Measurements from ENCODE around the gene RAMP3.
"Not testable (repeated sequence)": the region's sequence is repeated elsewhere in the genome, so short reads cannot be mapped to it uniquely, and the experiment has no call there.

RAMP3 gene

DNA sequence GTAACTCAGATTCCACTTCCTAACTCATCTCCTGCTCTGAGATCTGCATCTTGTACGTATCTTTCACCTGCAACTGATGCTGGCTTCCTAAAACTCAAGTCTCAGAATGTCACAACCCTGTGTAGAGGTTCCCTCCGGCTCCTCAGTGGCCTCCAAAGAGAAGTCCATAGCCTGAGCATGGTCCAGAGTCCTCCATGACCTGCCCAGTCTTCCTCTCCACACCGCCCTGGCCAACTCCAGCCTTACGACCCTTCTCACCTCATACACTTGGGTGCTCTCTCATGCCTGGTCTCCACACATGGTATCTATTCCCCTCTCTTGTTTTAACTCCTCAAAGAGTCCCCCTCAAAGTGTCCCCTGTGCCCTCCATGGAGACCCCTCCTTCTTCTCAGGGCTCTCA, 41.9 kb downstream of the RAMP3 start:
- DNase-seq = no peak

DNA sequence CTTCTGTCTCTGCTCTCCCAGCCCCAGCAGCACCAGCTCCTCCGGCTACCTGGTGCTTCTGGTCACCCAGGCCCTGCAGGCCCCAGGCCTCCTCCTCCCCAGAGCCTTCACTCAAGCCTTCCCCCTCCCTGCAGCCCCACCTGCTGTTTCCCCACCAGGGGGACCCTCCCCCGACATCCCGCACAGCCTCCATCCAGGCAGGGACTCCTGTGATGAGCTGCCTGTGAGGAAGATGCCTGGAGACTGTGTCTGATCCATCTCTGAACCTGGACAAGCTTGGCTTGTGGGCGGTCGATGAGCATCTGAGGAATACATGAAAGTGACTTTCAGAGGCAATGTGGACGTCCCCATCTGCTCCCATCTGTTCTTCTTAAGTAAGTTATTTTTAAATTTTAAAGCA, 45.0 kb downstream of the RAMP3 start:
- DNase-seq = no peak

DNA sequence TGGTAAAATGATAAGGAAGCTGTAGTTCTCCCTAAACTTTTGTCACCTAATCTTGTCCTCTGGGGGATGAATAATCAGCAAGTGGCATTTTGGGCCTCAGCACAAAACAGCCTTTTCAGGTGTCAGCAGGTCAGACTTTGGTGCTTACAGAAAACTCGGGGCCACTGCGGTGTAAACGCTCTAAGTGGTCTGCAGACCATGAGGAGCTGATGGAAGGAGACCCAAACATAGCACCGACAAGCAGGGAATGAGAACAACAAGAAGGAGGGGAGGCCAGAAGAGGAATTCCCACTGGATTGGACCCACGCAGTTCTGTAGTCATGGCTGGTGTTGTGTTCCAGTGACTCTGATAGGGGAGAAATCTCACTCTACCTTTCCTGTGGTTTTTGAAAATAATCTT, 45.4 kb downstream of the RAMP3 start:
- DNase-seq = no peak

DNA sequence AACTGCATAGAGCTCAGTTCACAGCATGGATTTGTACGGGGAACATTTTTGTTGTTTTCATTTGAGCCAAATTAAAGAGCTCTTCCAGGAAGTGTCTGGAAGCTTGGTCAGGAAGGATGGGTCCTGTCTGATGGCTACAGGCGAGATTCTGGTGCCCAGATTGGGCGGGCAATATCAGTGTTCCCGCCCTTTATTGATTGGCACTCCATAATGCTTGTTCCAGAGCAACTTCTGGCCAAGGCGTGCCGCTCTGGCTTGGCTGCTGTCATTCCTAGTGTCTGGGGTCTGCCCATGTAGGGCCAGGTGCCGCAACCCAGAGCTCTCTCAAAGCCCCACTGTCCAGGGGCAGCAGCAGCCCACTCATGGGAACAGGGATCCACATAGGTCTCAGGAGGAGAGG, 45.9 kb downstream of the RAMP3 start:
- no peak for DNase-seq

DNA sequence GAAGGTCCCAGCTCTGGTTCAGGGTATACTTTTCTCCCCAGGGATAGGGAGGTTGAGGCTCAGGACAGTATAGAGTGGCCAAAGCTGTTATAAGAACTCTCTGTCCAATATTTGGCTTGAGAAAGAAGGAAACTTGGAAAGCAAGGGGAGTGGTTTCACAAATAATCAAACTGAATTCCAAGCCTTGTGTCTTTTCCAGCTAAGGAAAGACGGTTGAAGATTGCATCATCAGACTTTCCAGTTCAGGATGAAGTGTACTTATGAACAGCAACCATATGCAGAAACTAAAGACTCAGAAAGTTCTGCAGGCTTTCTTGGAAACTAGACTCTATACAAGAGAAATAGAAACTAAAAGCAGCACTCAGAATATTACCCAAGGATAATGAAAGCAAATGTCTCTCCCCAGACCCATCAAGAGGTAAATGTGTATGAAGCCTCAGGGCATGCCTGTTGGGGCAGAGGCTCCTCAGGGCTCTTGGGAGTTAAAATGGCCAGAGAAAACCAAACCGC, 46.4 kb downstream of the RAMP3 start:
- no peak for DNase-seq

DNA sequence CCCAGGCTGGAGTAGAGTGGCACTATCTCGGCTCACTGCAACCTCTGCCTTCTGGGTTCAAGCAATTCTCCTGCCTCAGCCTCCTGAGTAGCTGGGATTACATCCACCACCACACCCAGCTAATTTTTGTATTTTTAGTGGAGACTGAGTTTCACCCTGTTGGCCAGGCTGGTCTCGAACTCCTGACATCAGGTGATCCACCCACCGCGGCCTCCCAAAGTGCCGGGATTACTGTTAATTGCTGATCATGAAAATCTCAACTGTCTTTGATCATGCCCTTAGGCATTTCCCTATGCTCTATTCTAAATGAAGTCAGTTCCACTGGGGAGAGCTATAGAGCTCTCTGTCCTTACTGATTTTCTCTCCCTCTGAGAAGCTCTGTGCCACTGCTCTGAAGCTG, 48.7 kb downstream of the RAMP3 start:
- DNase-seq = not testable (repeated sequence)

DNA sequence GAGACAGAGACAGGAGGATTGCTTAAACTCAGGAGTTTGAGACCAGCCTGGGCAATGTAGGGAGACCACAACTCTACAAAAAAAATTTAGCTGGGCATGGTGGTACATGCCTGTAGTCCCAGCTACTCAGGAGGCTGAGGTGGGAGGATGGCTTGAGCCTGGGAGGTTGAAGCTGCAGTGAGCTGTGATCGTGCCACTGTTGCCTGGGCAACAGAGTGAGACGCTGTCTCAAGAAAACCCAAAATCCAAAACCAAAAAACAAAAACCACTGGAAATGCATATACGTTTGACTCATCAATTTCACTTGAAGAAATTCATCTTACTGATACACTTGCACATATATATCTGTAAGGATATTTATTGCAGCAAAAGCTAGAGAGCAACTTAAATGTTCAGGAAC, 52.3 kb downstream of the RAMP3 start:
- not testable (repeated sequence) for DNase-seq

DNA sequence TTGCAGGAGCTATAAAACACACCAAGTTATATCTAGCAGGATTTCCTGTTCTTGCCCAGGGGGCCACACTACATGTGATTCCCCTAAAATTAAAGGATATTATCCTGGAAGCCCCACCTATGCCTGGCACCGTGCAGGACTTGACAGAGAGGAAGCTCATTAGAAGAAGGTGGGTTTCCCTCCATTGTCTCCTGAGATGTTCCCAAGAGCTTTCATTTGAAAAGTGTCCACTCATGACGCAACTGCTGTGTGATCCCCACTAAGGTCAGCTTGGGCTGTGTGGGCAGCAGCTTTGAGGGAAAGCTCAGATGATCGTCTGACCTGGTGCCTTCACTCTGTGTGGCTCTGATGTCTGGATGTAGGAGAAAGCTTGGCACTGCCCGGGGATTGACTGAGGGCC, 53.5 kb downstream of the RAMP3 start:
- no peak for DNase-seq

DNA sequence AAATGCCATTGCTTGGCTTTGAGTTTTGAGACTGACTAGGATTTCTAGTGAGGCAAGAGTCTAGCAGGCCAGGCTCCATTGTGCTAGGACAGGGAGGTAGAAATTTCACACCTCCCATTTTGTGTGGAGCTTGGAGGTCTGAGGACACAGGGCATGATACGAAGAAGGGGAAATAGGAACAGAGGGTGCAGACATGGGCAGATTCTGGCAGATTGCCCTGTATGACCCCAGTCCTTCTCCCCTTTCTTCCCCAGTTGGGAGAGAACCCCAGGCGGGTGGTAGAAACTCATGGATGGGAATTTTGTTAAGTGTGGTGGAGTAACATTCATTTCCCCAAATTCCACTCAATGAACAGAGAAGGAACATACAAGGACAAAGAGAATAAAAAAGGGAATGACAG, 54.4 kb downstream of the RAMP3 start:
- DNase-seq = no peak

DNA sequence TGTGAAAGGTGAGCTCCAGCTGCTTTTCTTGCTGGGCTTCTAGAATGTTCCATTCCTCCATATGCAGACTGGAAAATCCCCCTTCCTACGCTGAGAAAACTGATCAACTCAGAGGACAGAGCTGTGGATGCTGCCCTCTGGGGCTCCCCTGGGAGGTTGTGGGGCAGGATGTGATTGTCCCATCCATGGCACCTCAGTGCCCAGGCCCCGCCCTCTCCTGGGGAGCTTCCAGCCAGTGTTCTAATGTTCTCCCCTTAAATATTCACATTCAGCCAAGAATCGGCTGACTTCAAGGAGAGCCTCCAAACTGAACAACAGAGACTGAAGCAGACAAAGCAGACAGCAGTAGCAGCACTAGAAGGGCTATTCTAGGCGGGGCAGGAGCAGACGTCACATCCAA, 55.0 kb downstream of the RAMP3 start:
- no peak for DNase-seq

DNA sequence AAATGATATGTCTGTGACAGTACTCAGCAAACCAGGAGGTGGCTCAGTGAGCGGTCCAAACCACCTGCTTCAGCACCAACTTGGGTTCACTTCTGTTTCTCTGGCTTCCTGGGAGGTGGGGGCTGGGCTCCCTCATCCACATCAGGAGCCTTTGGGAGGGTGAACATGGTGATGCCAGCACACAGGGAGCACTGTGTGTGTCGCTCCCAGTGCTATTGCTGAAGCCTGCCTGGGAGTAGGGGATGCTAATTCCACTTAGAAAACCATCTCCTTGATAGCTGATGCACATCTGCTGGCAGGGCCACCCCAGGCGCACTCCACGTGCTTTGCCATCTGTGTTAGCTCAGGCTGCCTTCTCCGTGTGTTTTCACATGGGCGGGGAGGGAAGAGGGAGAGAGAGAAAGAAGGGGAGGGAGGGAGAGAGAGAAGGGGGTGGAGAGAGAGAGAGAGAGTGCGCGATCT, 58.0 kb downstream of the RAMP3 start:
- DNase-seq = no peak

DNA sequence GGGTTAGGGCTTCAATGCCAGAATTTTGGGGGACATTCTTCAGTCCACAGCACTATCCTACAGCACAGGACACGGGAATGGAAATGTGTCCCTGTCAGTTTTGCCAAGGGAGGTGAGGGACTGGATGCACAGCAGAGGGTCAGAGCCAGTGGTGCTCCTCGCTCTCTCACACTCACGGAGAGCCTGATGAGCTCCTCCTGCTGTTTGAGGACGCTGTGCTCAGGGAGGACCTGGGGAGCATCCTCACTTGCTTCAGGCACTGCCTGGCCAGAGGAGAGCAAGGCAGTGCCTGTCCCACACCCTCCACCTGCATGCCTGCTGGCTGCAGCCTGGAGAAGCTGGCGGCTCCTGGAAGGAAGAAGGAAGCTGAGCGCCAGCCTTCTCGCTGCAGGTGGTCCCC, 58.6 kb downstream of the RAMP3 start:
- DNase-seq = no peak

DNA sequence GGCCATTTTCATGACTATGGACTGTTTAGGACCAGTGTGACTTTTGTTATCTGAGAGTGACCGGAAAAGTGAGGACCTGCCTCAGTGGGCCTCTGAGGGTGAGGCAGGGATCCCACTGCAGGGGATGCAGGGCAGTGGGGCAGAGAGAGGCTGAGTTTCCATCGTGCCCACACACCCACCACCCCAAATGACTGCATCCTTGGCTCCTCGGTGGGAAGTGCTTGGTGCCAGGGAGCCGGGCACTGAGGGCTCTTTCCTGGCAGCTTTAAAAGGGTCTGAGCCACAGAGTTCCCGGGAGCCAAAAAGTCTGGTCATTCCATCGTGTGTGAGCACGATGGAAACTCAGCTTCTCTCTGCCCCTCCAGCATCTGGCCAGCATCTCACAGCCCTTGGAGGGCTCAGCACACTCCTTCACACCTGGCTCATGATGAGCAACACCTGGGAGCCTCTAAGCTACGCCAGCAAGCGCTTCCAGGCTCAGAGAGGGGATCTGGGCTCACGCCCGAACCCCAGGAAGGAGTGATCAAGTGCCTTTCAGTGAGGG, 59.1 kb downstream of the RAMP3 start:
- DNase-seq = no peak

DNA sequence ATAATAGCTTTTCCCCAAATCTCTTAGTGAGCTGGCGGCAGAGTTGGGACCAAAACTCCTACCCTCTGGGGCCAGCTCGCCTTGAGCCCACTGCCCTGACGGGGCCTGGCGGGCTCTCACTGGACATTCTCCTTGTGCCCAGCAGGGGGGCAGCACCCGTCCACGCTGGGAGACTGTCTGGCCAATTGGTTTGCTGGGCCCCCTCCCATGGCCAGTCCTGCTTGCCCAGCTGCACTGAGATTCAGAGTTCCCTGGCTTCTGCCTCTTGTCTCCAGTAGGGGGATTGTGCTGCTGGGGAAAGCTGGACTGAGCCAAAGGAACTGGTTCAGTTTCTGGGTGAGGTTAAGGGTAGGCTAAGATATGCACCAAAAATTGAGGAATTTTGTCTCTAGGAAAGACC, 59.8 kb downstream of the RAMP3 start:
- no peak for DNase-seq

DNA sequence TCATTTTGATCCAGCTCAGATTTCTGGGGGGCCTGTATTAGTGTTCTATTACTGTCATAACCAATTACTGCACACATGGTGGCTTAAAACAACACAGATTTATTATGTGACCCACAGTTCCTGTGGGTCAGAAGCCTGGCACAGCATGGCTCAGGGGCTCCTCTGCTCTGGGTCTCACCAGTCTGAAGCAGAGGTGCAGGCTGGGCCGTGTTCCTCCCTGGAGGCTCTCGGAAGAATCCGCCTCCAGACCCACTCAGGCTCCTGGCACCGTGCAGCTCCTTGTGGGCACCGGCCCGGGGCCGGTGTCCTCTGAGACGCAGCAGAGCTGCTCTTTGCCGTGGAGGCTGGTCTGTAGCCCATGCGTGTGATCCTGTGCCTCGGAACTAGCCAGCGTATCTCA, 61.5 kb downstream of the RAMP3 start:
- DNase-seq = no peak

DNA sequence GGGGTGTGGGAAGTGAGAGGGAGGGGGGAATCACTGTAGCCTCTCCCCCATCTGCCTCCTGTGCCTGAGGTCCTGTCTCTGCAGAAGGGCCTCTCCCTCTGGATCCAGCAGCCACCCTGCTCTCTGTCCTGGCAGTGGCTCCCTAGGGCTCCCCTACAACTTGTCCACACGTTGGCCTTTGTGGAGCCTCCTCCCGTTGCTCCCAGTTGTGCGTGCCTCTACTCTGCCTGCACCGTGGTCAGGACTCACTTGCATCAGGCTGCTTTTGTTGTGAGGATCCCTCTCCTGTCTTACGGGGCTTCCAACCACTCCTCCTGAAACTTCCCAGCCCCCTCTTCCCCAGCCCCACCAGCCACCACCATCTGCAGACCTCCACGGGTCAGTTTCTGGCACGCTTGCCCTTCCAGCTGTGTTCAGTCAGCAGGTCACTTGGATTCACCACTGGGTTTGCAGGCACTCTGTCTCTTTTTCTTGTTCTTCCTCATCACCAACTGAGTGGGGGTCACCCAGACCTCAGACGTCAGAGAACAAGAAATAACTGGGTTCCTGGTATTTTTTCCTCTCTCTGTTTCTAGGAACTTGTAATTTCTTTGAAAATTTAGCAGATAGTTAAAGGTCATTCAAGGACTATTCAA, 62.3 kb downstream of the RAMP3 start:
- no peak for DNase-seq

DNA sequence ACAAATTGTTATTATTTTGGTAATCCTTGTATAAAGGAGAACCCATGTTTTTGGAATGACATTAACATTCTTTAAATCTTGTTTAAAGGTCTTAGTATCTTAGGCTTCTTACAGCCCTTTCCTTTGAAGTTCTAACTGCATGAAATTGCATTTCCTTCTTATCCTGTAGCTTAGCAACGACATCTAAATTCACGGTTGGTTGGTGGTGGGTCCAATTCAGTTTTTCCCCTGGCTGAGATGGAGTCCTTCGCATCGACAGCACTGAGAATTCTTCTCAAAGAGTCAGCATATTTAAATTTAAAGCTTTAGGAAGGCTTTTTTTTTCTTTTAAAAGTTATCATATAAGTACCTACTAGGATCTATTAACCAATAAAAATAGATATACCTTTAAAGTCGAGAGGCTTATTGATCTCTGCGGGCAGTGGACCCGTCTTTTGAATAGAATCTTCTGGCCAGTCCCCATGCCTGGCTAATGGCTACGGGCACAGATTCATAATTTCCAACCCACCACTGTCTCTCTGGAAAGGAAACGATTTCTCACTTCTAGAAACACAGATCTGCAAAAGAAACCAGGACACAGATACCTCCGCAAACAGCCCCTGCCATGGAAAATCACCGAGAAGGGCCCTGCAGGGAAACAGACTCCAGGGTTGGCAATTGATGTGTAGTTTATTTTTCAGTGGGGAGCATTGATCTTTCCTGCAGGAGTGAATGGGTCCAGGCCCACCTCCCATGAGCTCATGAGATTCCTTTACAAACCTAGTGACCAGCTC, 63.4 kb downstream of the RAMP3 start:
- no peak for DNase-seq

DNA sequence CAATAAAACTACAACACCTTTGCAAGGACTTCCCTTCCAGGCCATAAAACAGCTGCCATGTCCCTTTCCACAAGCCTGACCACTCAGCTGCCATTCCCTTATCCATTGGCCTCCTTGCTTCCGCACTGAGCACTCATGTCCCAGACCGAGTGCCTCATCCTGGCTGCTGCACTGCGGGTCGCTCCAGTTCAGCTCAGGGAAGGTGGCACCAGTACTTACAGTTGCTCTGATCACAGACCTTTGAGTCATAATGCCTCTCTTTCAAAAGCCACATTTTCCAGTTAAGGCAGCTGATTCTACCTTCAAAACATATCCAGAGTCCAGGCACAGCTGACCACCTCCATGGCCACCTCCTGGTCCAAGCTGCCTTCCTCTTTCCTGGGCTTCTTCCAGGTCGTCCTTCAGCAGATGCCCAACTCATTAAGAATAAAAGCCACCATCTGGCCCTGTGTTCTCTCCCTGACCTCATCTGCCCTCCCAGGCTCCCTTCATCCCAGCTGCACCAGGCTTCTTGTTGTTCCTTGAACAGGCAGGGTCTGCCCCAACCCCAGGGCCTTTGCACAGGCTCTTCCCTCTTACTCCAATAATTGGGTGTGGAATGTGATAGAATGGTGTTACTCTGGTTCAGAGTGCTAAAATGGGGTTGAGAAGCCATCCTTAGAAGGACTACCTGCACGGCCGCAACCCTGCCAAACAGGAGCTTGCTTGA, 64.5 kb downstream of the RAMP3 start:
- no peak for DNase-seq

DNA sequence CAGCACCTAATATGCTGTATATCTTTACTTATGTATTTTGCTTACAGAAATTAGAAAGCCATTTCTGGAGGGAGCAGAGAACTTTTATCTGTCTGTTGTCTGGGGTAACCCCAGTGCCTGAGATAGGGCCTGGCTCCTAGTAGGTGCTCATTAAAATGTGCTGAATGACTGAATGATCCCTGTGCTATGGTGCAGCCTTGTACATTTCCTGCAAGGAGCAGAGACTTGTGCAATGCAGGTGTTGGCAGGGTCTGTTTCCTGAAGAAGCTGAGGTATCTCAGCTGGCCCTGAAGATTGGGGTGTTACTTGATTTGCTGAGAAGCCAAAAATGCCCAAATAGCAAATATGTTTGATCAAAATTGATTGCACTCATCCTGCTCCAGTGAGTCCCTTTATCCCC, 65.5 kb downstream of the RAMP3 start:
- no peak for DNase-seq

DNA sequence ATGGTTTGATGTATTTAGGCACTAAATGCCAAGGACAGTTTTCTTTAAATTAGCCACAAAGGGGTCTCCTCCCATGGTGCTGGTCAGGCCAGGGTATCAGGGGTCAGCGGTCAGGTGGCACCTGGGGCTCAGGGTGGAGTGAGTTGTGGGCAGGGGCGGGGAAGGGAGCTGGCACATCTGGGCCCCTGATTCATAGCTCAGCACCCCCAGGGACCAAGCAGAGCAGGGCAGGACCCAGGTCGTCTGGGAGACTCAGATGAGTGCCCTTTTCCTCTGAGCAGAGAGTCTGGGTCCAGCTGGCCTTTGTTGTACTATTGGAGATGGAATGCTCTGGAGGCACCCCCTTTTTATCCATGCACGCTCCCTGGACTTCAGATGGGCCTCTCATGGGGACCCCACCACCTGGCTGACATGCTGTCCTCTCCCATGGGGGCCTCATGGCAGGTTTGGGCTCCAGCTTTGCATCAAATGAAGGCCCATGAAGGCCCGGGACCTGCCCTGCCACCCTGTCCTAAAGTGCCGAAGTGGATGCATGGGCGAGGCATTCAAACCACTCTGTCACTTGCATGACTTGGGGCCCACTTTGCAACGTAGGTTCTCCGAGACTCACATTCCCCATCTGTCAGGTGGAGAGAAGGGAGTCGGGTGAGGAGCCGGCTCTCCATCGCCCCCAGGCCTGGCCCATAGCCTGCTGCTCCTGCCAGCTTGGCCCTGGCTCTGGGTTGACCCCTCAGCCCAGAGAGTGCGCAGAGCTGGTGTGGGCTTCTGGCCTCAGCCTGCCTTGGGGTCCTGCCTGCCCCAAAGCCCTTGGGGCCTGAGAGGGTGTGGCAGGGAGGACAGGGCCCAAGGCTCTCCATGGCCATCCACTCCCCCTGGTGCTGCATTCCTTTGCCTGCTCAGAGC, 66.4 kb downstream of the RAMP3 start:
- DNase-seq = no peak

DNA sequence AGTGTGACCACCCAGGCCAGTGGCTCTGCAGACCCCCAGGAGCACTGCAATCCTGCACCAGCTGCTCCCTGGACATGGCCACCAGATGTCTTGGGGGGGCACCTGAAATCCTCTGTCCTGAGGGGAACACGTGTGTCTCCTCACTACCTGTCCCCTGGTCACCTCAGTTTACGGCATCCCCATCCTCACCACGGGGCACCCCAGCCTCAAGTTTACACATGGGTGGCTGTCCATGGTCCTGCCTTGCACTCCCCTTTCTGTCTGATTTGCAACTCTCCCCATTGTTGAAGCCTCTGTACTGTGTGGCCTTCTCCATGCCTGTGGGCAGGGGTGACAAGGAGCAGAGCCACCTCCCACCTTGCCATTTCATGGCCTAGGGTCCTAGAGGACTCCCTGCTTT, 67.2 kb downstream of the RAMP3 start:
- DNase-seq = no peak

DNA sequence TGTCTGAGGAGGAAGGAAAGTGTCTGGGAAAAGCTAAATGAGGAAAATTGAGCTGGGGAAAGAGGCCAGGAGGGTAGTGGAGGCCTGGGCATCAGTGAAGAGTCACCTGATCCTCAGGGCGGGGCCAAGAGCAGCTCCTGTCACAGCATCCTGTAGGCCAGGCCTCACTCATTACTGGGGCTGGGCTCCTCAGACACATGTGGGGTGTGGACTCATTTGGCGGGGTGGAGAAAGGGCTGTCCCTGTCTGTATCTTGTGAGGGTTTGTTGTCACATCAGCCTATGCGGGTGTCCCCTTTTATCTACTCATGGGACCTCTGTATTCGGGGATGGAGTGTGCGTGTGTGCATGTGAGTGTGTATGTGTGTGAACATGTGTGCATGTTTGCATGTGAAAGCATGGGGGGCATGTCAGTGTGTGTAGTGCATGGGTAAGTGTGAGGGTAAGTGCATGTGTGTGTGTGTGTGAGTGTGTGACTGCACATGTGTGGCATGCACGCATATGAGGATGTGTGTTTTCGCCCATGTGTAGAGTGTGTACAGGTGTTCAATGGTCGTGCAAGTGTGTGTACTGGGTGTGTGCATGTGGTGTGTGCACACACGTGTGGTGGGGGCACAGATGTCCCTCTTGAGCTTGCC, 67.8 kb downstream of the RAMP3 start:
- no peak for DNase-seq

All from CD4-positive, alpha-beta T cell treated with Interleukin-17A for 4 hours (primary cell).